Activated CD4-positive, alpha-beta T cell treated with anti-CD3 and anti-CD28 coated beads, Interleukin-2, amount 50 U/mL, for 24 hours (primary cell): ENCODE results near the gene RPS6KB1.
"Not testable (repeated sequence)": the region's sequence is repeated elsewhere in the genome, so short reads cannot be mapped to it uniquely, and the experiment has no call there.

Source experiments
- DNase-seq, 2 donors: peaks; one replicate each; pipeline ENCODE4 v3.0.0-alpha.2; 2020; ENCODE audit warnings: low read depth in 1 of 2, low spot score in 1 of 2

RPS6KB1 gene

GRCh38 chr17:59892924-59893675 is at the start of gene RPS6KB1, which contains the start of gene TUBD1:
Gene RPS6KB1, plus strand, starts transcription at chr17:59893121. Its CDS starts 64 bp downstream, at chr17:59893185.
Gene TUBD1, minus strand, starts transcription at chr17:59892943. Its CDS starts 1,941 bp downstream, at chr17:59891002.
- DNase-seq, result peak; percentile 91 to 99

GRCh38 chr17:59844884-59845594 is 47.9 kb upstream of the RPS6KB1 start:
- DNase-seq, result no peak

GRCh38 chr17:59845595-59846393 is 47.1 kb upstream of the RPS6KB1 start:
- no peak for DNase-seq

- no peak for DNase-seq
Measured at GRCh38 chr17:59846394-59847165, 46.3 kb upstream of the RPS6KB1 start.

- DNase-seq, result no peak
Measured at GRCh38 chr17:59848385-59848668, 44.6 kb upstream of the RPS6KB1 start.

- no peak for DNase-seq
Measured at GRCh38 chr17:59848778-59849177, 44.1 kb upstream of the RPS6KB1 start.

GRCh38 chr17:59850311-59850710 is 42.6 kb upstream of the RPS6KB1 start:
- not testable (repeated sequence) for DNase-seq

GRCh38 chr17:59851439-59852375 is 41.2 kb upstream of the RPS6KB1 start:
- no peak for DNase-seq

GRCh38 chr17:59852847-59853167 is 40.1 kb upstream of the RPS6KB1 start:
- DNase-seq, result not testable (repeated sequence)

- peak in 1 of 2 donors; percentile 63 for DNase-seq
Measured at GRCh38 chr17:59853168-59853918, 39.6 kb upstream of the RPS6KB1 start.

- not testable (repeated sequence) for DNase-seq
Measured at GRCh38 chr17:59853919-59854729, 38.8 kb upstream of the RPS6KB1 start.

- DNase-seq, result no peak
Measured at GRCh38 chr17:59856859-59857794, 35.8 kb upstream of the RPS6KB1 start.

GRCh38 chr17:59858167-59858816 is 34.6 kb upstream of the RPS6KB1 start:
- DNase-seq, result no peak

GRCh38 chr17:59858932-59859331 is 34.0 kb upstream of the RPS6KB1 start:
- DNase-seq, result no peak

GRCh38 chr17:59859444-59860025 is 33.4 kb upstream of the RPS6KB1 start:
- DNase-seq, result no peak

GRCh38 chr17:59863616-59864015 is 29.3 kb upstream of the RPS6KB1 start:
- DNase-seq, result no peak

GRCh38 chr17:59869941-59870218 is 23.0 kb upstream of the RPS6KB1 start:
- DNase-seq, result no peak
